Right lobe of liver (tissue), 4 donors: ENCODE results near the gene PRKN.

ENCODE experiments used
- POLR2A ChIP-seq: fragments of 450-650 bp; IDR thresholded peaks from one replicate; pipeline ENCODE4 v1.6.1; 2017; ENCODE audit warnings: antibody characterized with exemption, mild to moderate bottlenecking
- TF ChIP-seq, protein P1 (sequence below), 4 donors: fragments of 200-600 bp in 3 of 4; fragments of 450-650 bp in 1 of 4; IDR thresholded peaks; one replicate each; pipeline versions ENCODE4 v1.5.1 to v1.8.0; 2016 to 2022; ENCODE audit warnings: antibody characterized with exemption in 4 of 4, mild to moderate bottlenecking in 2 of 4
- donor health status: DM: no; HTN: no; CAD: no.
- donor health status: DM: no; HTN: no; CAD: no.
- donor health status: DM: no; HTN: yes; CAD: no.

DNA sequence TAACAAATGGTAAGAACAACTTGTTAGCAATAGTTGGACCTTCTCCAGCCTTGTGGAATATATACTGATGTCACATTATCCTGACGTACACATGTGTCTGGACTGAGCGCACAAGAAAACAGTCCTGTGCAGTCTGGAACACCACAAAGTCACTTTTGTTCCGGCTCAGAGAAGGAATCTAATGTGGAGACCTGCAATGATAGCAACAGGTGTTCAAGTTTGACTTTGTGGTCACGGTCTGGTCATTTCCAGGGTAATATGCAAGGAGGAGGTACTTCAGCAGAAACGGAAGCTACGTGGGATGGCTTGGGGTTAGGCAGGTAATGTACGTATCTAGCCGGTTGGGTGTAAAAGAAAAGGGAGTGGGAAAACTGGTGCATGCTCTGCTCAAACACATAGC is 766.5 kb downstream of the PRKN start:
- TF ChIP-seq, protein P1, sequence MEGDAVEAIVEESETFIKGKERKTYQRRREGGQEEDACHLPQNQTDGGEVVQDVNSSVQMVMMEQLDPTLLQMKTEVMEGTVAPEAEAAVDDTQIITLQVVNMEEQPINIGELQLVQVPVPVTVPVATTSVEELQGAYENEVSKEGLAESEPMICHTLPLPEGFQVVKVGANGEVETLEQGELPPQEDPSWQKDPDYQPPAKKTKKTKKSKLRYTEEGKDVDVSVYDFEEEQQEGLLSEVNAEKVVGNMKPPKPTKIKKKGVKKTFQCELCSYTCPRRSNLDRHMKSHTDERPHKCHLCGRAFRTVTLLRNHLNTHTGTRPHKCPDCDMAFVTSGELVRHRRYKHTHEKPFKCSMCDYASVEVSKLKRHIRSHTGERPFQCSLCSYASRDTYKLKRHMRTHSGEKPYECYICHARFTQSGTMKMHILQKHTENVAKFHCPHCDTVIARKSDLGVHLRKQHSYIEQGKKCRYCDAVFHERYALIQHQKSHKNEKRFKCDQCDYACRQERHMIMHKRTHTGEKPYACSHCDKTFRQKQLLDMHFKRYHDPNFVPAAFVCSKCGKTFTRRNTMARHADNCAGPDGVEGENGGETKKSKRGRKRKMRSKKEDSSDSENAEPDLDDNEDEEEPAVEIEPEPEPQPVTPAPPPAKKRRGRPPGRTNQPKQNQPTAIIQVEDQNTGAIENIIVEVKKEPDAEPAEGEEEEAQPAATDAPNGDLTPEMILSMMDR (IDR thresholded peaks at IDR 0.05) = no peak
- no peak for TF ChIP-seq POLR2A
